Gastroesophageal sphincter (tissue), 3 donors: ENCODE data around the gene OSTN.

Experiments used
- EP300 ChIP-seq: sonication (generic); formaldehyde crosslinking; IDR thresholded peaks from one replicate; pipeline ENCODE4 v1.6.1; 2017; ENCODE audit warnings: antibody characterized with exemption, mild to moderate bottlenecking
- POLR2A ChIP-seq, 2 donors: fragments of 450-650 bp; IDR thresholded peaks; one replicate each; pipeline ENCODE4 v1.6.1; 2017; ENCODE audit warnings: antibody characterized with exemption in 2 of 2, mild to moderate bottlenecking in 2 of 2, moderate library complexity in 1 of 2
- POLR2AphosphoS5 ChIP-seq: sonication (generic); formaldehyde crosslinking; IDR thresholded peaks from one replicate; pipeline ENCODE4 v1.6.1; 2017; ENCODE audit warnings: antibody characterized with exemption
- TF ChIP-seq, protein P1 (sequence below), 4 experiments: fragments of 200-600 bp in 2 of 4; fragments of 450-650 bp in 2 of 4; sonication (generic) in 1 of 4; IDR thresholded peaks; one replicate each; pipeline ENCODE4 v1.5.1; 2017 to 2019; ENCODE audit warnings: antibody characterized with exemption in 4 of 4, mild to moderate bottlenecking in 2 of 4, moderate library complexity in 2 of 4

DNA sequence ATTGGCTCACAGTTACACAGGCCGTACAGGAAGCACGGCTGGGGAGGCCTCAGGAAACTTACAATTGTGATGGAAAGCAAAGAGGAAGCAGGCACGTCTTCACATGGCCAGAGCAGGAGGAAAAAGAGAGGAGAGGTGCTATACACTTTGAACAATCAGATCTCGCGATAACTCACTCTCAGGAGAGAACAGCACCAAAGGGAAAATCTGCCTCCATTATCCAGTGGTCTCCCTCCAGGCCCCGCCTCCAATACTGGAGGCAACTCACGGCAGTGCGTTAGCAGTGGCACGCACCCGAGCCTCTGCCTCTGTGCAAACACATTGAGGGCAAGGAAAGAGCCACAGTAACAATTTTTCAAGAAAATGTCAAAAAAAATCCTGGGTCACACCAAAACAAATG lies 11.0 kb downstream of the OSTN start:
- TF ChIP-seq, protein P1, sequence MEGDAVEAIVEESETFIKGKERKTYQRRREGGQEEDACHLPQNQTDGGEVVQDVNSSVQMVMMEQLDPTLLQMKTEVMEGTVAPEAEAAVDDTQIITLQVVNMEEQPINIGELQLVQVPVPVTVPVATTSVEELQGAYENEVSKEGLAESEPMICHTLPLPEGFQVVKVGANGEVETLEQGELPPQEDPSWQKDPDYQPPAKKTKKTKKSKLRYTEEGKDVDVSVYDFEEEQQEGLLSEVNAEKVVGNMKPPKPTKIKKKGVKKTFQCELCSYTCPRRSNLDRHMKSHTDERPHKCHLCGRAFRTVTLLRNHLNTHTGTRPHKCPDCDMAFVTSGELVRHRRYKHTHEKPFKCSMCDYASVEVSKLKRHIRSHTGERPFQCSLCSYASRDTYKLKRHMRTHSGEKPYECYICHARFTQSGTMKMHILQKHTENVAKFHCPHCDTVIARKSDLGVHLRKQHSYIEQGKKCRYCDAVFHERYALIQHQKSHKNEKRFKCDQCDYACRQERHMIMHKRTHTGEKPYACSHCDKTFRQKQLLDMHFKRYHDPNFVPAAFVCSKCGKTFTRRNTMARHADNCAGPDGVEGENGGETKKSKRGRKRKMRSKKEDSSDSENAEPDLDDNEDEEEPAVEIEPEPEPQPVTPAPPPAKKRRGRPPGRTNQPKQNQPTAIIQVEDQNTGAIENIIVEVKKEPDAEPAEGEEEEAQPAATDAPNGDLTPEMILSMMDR (IDR thresholded peaks at IDR 0.05), result no peak
- TF ChIP-seq POLR2AphosphoS5 (no peak), POLR2A (IDR thresholded peaks at IDR 0.05) (no peak), EP300 (no peak)
